GM23338 (cell line): ENCODE data around the gene TLE2. TPM values are rescaled to one million over a fixed set of nuclear protein-coding genes. Genes with fewer than 3 reads are reported as not detected.

Experiments used
- ATAC-seq: fragments of 200-7000 bp; cut with Tn5 transposase; 3 replicates; pipeline ENCODE4 v1.9.1; 2020
- DNase-seq: peaks from one replicate; pipeline ENCODE4 v3.0.0-alpha.2; 2015; ENCODE audit warnings: low spot score
- H2AFZ ChIP-seq: fragments of 200-600 bp; sonication (generic); 2 replicates; pipeline ENCODE4 v1.8.0; 2016; ENCODE audit warnings: antibody characterized with exemption, mild to moderate bottlenecking, moderate library complexity
- H3F3A ChIP-seq: fragments of 200-600 bp; sonication (generic); replicated peaks from 2 replicates; pipeline ENCODE4 v1.8.0; 2017; ENCODE audit warnings: antibody characterized with exemption, mixed run types, low read depth
- H3K27ac ChIP-seq: fragments of 200-600 bp; sonication (generic); 2 replicates; pipeline ENCODE4 v1.6.1; 2016; ENCODE audit warnings: low read depth
- H3K27me3 ChIP-seq: fragments of 200-600 bp; sonication (generic); 2 replicates; pipeline ENCODE4 v1.8.0; 2016; ENCODE audit warnings: mild to moderate bottlenecking, mixed run types, moderate library complexity; ENCODE audit not compliant: insufficient read depth
- H3K36me3 ChIP-seq: fragments of 200-600 bp; sonication (generic); 2 replicates; pipeline ENCODE4 v1.8.0; 2016; ENCODE audit warnings: mild to moderate bottlenecking; ENCODE audit not compliant: insufficient read depth
- H3K4me1 ChIP-seq: fragments of 200-600 bp; sonication (generic); 2 replicates; pipeline ENCODE4 v1.8.0; 2016; ENCODE audit warnings: mild to moderate bottlenecking, moderate library complexity; ENCODE audit not compliant: insufficient read depth
- H3K4me2 ChIP-seq: fragments of 200-600 bp; sonication (generic); 2 replicates; pipeline ENCODE4 v1.7.1; 2017; ENCODE audit warnings: mixed run types
- H3K4me3 ChIP-seq: fragments of 200-600 bp; sonication (generic); 2 replicates; pipeline ENCODE4 v1.6.1; 2016; ENCODE audit warnings: mixed run types
- H3K79me2 ChIP-seq: fragments of 200-600 bp; sonication (generic); replicated peaks from 2 replicates; pipeline ENCODE4 v1.8.0; 2017; ENCODE audit warnings: mild to moderate bottlenecking; ENCODE audit not compliant: insufficient read depth
- H3K9me2 ChIP-seq: fragments of 200-600 bp; sonication (generic); 2 replicates; pipeline ENCODE4 v1.8.0; 2017; ENCODE audit not compliant: insufficient read depth
- H4K20me1 ChIP-seq: fragments of 200-600 bp; sonication (generic); replicated peaks from 2 replicates; pipeline ENCODE4 v1.8.0; 2017; ENCODE audit warnings: mild to moderate bottlenecking; ENCODE audit not compliant: insufficient read depth
- H3K27ac Mint-ChIP-seq: 2 replicates; pipeline ENCODE4 v1.8.0; 2020; ENCODE audit warnings: inconsistent platforms, mild to moderate bottlenecking, moderate library complexity, mixed read lengths
- H3K27me3 Mint-ChIP-seq: 3 replicates; pipeline ENCODE4 v1.8.0; 2022; ENCODE audit warnings: low read depth, mild to moderate bottlenecking, moderate library complexity, mixed read lengths, inconsistent platforms; ENCODE audit not compliant: insufficient read depth, poor library complexity
- H3K36me3 Mint-ChIP-seq: 3 replicates; pipeline ENCODE4 v1.8.0; 2021; ENCODE audit warnings: low read depth, mild to moderate bottlenecking, inconsistent platforms, moderate library complexity, mixed read lengths
- H3K4me1 Mint-ChIP-seq: 3 replicates; pipeline ENCODE4 v1.8.0; 2020; ENCODE audit warnings: mild to moderate bottlenecking, inconsistent platforms, mixed read lengths
- H3K4me3 Mint-ChIP-seq: 3 replicates; pipeline ENCODE4 v1.8.0; 2021; ENCODE audit warnings: moderate library complexity, mild to moderate bottlenecking, inconsistent platforms, mixed read lengths
- H3K9me3 Mint-ChIP-seq: 3 replicates; pipeline ENCODE4 v1.8.0; 2020; ENCODE audit warnings: moderate library complexity, mild to moderate bottlenecking, inconsistent platforms, mixed read lengths
- CREB1 ChIP-seq: fragments of 250-450 bp; sonication (Bioruptor Pico); IDR thresholded peaks from 2 replicates; pipeline ENCODE4 v1.5.0; 2020; ENCODE audit warnings: low read depth, mild to moderate bottlenecking, moderate library complexity
- CTCF ChIP-seq, 2 experiments: fragments of 200-600 bp in 1 of 2; sonication (generic) in 1 of 2; conservative IDR thresholded peaks; 2 replicates each; pipeline versions ENCODE4 v1.5.1 to v1.6.1; 2016 to 2017; ENCODE audit warnings: antibody characterized with exemption in 2 of 2, low read depth in 2 of 2, mild to moderate bottlenecking in 2 of 2, moderate library complexity in 1 of 2
- EZH2 ChIP-seq: fragments of 200-600 bp; sonication (generic); IDR thresholded peaks from one replicate; pipeline ENCODE4 v1.8.0; 2017; ENCODE audit warnings: antibody characterized with exemption, mild to moderate bottlenecking, low read depth; ENCODE audit not compliant: unreplicated experiment
- EZH2phosphoT487 ChIP-seq: fragments of 200-600 bp; sonication (generic); IDR thresholded peaks from one replicate; pipeline ENCODE4 v1.8.1; 2018; ENCODE audit warnings: antibody characterized with exemption; ENCODE audit not compliant: unreplicated experiment
- NANOG ChIP-seq: IDR thresholded peaks from 2 replicates; pipeline ENCODE4 v1.6.1; 2016; ENCODE audit warnings: antibody characterized with exemption, borderline replicate concordance
- REST ChIP-seq: IDR thresholded peaks from one replicate; pipeline ENCODE4 v1.6.1; 2018; ENCODE audit warnings: antibody characterized with exemption; ENCODE audit not compliant: unreplicated experiment
- polyA plus RNA-seq: library from polyadenylated mRNA; unstranded; fragments of >200 nt; fragmentation: Nextera tagmentation; extraction: Ambion mirVana; gene quantifications from 2 replicates; pipeline ENCODE4 v1.2.1, GENCODE V29; 2016
- total RNA-seq: library from RNA; depleted of rRNA; stranded (reverse); fragments of >200 nt; shearing (Covaris generic); gene quantifications from 2 replicates; pipeline ENCODE4 v1.2.3, GENCODE V29; 2014
- TF ChIP-seq, protein P1 (sequence below): fragments of 250-450 bp; sonication (Bioruptor Pico); IDR thresholded peaks from 2 replicates; pipeline ENCODE4 v1.5.0; 2020; ENCODE audit warnings: mild to moderate bottlenecking, moderate library complexity
- TF ChIP-seq, protein P2 (sequence below): IDR thresholded peaks from 2 replicates; pipeline ENCODE4 v1.6.1; 2016; ENCODE audit warnings: antibody characterized with exemption

TLE2 gene
- total and polyA plus RNA-seq, 2 experiments from 2014 or later = 5.2 to 22.8 TPM

- TF ChIP-seq CTCF (conservative IDR thresholded peaks at IDR 0.05; ENCODE audit: low read depth in 2 of 2) (no peak), EZH2phosphoT487 (no peak)
Measured at GRCh38 chr19:2989236-2989946, 39.7 kb downstream of the TLE2 start (continued).

- H3K4me2 ChIP-seq = no peak overlapping the region
- DNase-seq (no peak), ATAC-seq (no peak)
- no peak overlapping the region for H3K4me3 ChIP-seq
- no peak overlapping the region for H3K27ac ChIP-seq
- no peaks in the 10 kb centered on the region for H3K9me2 ChIP-seq
- H2AFZ ChIP-seq = no peak overlapping the region
- no peaks in the 10 kb centered on the region for H3K79me2 ChIP-seq
- H3K27me3 ChIP-seq = no peaks in the 10 kb centered on the region
- peaks cover 12% of the 10 kb centered on the region for H3F3A ChIP-seq
- peaks cover 17% of the 10 kb centered on the region for H3K4me1 ChIP-seq
- no peaks in the 10 kb centered on the region for H3K36me3 Mint-ChIP-seq
- no peak overlapping the region for H3K4me3 Mint-ChIP-seq
- no peaks in the 10 kb centered on the region for H3K9me3 Mint-ChIP-seq
- H3K27ac Mint-ChIP-seq = no peak overlapping the region
- no peaks in the 10 kb centered on the region for H4K20me1 ChIP-seq
- H3K27me3 Mint-ChIP-seq = peaks cover 8% of the 10 kb centered on the region
- H3K4me1 Mint-ChIP-seq = peaks cover 17% of the 10 kb centered on the region
- no peaks in the 10 kb centered on the region for H3K36me3 ChIP-seq
- TF ChIP-seq EZH2phosphoT487 (no peak), NANOG (no peak), REST (no peak), CREB1 (CRISPR knock-in tag) (no peak), CTCF (conservative IDR thresholded peaks at IDR 0.05; ENCODE audit: low read depth in 2 of 2) (no peak), EZH2 (no peak)
- TF ChIP-seq, protein P1, sequence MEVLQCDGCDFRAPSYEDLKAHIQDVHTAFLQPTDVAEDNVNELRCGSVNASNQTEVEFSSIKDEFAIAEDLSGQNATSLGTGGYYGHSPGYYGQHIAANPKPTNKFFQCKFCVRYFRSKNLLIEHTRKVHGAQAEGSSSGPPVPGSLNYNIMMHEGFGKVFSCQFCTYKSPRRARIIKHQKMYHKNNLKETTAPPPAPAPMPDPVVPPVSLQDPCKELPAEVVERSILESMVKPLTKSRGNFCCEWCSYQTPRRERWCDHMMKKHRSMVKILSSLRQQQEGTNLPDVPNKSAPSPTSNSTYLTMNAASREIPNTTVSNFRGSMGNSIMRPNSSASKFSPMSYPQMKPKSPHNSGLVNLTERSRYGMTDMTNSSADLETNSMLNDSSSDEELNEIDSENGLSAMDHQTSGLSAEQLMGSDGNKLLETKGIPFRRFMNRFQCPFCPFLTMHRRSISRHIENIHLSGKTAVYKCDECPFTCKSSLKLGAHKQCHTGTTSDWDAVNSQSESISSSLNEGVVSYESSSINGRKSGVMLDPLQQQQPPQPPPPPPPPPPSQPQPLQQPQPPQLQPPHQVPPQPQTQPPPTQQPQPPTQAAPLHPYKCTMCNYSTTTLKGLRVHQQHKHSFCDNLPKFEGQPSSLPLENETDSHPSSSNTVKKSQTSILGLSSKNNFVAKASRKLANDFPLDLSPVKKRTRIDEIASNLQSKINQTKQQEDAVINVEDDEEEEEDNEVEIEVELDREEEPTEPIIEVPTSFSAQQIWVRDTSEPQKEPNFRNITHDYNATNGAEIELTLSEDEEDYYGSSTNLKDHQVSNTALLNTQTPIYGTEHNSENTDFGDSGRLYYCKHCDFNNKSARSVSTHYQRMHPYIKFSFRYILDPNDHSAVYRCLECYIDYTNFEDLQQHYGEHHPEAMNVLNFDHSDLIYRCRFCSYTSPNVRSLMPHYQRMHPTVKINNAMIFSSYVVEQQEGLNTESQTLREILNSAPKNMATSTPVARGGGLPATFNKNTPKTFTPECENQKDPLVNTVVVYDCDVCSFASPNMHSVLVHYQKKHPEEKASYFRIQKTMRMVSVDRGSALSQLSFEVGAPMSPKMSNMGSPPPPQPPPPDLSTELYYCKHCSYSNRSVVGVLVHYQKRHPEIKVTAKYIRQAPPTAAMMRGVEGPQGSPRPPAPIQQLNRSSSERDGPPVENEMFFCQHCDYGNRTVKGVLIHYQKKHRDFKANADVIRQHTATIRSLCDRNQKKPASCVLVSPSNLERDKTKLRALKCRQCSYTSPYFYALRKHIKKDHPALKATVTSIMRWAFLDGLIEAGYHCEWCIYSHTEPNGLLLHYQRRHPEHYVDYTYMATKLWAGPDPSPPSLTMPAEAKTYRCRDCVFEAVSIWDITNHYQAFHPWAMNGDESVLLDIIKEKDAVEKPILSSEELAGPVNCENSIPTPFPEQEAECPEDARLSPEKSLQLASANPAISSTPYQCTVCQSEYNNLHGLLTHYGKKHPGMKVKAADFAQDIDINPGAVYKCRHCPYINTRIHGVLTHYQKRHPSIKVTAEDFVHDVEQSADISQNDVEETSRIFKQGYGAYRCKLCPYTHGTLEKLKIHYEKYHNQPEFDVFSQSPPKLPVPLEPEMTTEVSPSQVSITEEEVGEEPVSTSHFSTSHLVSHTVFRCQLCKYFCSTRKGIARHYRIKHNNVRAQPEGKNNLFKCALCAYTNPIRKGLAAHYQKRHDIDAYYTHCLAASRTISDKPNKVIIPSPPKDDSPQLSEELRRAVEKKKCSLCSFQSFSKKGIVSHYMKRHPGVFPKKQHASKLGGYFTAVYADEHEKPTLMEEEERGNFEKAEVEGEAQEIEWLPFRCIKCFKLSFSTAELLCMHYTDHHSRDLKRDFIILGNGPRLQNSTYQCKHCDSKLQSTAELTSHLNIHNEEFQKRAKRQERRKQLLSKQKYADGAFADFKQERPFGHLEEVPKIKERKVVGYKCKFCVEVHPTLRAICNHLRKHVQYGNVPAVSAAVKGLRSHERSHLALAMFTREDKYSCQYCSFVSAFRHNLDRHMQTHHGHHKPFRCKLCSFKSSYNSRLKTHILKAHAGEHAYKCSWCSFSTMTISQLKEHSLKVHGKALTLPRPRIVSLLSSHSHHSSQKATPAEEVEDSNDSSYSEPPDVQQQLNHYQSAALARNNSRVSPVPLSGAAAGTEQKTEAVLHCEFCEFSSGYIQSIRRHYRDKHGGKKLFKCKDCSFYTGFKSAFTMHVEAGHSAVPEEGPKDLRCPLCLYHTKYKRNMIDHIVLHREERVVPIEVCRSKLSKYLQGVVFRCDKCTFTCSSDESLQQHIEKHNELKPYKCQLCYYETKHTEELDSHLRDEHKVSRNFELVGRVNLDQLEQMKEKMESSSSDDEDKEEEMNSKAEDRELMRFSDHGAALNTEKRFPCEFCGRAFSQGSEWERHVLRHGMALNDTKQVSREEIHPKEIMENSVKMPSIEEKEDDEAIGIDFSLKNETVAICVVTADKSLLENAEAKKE (CRISPR knock-in tag) = no peak
- TF ChIP-seq, protein P2, sequence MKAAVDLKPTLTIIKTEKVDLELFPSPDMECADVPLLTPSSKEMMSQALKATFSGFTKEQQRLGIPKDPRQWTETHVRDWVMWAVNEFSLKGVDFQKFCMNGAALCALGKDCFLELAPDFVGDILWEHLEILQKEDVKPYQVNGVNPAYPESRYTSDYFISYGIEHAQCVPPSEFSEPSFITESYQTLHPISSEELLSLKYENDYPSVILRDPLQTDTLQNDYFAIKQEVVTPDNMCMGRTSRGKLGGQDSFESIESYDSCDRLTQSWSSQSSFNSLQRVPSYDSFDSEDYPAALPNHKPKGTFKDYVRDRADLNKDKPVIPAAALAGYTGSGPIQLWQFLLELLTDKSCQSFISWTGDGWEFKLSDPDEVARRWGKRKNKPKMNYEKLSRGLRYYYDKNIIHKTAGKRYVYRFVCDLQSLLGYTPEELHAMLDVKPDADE = no peak
Measured at GRCh38 chr19:2988568-2988967, 40.5 kb downstream of the TLE2 start.
